H1 (cell line): ENCODE results near the gene DDA1. TPM values are rescaled to one million over a fixed set of nuclear protein-coding genes. Genes with fewer than 3 reads are reported as not detected.

Experiments used
- SIX5 ChIP-seq: IDR thresholded peaks from 2 replicates; pipeline ENCODE4 v1.6.1; 2011; ENCODE audit warnings: mild to moderate bottlenecking, low read depth, low read length
- ZNF274 ChIP-seq: IDR thresholded peaks from 2 replicates; pipeline ENCODE4 v1.7.0; 2012; ENCODE audit warnings: low read length, borderline replicate concordance; ENCODE audit errors: extremely low read depth
- polyA plus RNA-seq, 7 experiments: library from polyadenylated mRNA; depleted of rRNA in 3 of 7; stranded (reverse) in 5 of 7; unstranded in 2 of 7; fragments of >200 nt in 5 of 7; fragments of 200-250 nt in 2 of 7; gene quantifications; 1 replicate in 5 of 7; 2 replicates in 1 of 7; 4 replicates in 1 of 7; pipeline versions ENCODE4 v1.2.1 to v1.2.3, GENCODE V29; 2011 to 2013; ENCODE audit warnings: missing spikeins in 2 of 7, mixed read lengths in 2 of 7
- total RNA-seq: library from RNA; stranded (reverse); fragmentation: NEBNext Ultra II Directional; extraction: Animal tissue kit (Norgen Biotek cat#: 25700); gene quantifications from 2 replicates; pipeline ENCODE4 v1.2.1, GENCODE V29; 2021

Gene DDA1
- total and polyA plus RNA-seq, 2 of the 8 experiments (the other 6 are each of a cell fraction or from before 2014, with no cell fraction given): 29.2 to 34.5 TPM

- TF ChIP-seq ZNF274 (no peak), SIX5 (no peak)
Measured at GRCh38 chr19:17333611-17334413, 24.4 kb downstream of the DDA1 start (continued).
